NCI-H526 treated with DMSO at 0.1 percent for 48 hours (cell line): ENCODE measurements around the gene PTPRD.
"Not testable (repeated sequence)": the region's sequence is repeated elsewhere in the genome, so short reads cannot be mapped to it uniquely, and the experiment has no call there.

Experiments used
- DNase-seq: peaks from one replicate; lab custom pipeline; 2025; lab: John Stamatoyannopoulos, UW

Gene PTPRD

DNA sequence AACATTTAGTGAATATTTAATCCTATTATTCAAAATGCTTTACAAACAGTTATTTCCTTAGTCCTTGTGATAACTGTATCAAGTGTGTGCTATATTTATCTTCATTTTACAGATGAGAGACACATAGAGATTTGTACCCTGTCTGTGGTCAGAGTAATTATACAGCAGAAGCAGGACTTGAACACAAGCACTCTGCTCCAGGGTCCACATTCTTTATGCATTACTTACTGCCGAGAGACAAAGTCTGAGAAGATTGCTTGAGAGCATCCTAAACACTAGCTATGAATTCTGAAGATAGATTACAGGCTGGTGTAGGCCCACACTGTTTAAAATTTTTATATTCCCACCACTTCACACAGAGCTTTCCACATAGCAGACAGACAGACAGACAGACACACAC, 1887.2 kb downstream of the PTPRD start:
- DNase-seq: no peak

DNA sequence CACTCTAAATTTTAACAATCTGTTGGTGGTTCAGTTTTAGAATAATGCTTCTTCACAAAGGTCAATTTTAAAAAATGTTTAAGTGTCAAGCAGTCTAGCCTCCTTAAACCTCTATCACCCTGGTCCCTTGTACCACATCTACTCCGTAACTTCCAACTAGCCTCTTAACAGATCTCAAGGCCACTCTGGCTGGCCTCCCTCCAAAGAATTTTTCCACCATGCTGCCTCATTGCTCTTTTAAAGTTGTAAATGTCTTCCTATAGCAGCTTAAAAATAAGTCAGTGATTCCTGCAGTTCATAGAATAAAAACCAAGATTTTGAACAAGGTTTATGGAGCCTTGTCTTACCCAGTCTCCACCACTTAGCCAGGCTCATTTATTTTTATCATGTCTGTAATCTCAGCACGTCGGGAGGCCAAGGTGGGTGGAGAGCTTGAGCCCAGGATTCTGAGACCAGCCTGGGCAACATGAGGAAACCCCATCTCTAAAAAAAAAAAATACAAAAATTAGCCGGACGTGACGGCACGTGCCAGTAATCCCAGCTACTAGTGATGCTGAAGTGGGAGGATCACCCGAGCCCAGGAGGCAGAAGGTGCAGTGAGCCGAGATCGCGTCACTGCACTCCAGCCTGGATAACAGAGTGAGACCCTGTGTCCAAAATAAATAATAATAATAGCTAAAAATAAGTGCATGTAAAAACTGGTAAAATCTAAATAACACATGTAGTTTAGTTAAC, 1888.4 kb downstream of the PTPRD start:
- DNase-seq: no peak

DNA sequence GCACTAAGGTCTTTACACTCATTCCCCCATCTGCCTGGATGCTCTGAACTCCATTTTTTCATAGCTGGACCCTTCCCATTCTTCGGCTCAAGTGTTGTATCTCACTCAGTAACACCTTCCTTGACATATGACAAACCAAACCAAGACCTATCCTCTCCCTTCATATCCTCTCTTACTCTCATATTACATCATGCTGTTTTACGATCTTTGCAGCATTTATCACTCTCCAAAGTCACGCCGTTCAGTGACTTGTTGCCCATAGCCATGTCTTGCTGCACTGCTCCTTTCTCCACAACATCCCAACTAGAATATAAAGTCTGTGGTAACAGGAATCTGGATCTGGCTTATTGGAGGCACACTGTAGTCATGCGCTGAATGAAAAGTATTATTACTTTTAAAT, 1889.6 kb downstream of the PTPRD start:
- no peak for DNase-seq

DNA sequence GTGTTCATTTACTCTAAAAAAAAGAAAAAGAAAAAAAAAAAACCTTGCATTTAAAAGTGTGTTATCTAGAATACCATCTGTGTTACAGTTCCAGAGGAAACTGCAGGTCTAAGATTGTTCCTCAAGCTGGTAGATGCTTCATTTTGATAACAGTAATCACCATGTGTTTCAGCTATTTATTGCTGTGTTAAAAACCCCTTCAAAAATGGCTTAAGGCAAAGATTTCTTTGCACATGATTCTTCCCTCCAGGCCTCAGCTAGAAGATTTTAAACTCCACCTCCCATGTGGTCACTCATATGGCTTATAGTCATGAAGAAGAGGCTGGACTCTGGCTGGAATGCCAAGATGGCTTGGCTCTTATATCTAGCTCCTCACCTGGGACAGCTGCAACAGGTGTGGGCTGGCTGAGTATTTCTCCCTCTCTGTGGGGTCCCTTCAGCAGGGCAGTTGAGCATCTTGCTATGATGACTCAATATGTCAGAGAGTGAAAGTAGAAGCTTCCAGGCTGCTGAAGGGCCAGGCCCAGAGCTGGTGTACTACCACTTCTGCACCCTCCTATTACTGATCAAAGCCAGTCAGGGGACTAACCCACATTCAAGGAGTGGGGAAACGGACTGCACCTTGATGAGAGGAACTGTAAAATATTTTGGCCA, 1892.8 kb downstream of the PTPRD start:
- no peak for DNase-seq

DNA sequence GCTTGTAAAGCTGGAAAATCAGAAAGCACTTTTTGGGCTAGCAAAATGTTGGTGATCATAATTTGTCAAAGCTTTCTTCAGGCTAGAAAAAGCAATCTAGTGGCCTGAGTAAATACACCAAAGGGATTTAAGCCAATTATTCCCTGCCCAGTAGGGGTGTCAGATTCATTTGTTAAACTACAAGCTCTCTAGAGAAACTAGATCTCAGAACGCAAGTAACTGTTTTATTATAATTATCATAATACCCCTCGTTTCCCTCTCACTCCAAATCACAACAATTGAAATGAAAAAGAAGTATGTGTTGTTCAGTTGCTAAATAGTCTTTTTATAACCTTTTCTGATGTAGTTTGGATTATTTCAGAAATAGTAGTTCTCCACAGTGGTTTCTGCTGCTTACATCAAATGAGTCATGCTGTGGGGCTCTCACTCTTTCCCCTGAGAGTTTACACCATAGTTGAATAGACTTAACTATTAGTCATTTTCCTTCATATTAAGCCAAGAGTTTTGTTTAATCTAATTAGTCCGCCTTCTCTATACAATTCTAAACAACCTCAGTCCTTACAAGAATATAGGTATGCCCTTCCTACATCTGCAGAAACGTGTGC, 1894.6 kb downstream of the PTPRD start:
- no peak for DNase-seq

DNA sequence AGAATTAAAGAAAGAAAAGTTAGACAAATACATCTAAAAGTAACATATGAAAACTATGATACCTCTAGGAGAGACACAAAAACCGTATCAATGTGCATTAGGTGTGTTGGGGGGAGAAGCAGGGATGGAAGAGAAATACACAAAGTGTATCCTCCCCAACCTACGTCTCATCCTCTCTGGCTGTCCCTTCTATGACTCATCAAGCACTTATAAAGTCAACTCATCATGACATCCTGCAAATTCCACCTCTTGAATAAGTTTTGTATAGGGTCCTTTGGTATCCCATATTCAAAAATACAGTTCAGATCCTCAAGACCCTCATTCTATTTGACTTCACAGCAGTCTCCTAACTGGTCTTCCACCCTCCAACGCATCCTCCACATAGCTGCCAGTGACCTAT, 1895.7 kb downstream of the PTPRD start:
- DNase-seq: no peak

DNA sequence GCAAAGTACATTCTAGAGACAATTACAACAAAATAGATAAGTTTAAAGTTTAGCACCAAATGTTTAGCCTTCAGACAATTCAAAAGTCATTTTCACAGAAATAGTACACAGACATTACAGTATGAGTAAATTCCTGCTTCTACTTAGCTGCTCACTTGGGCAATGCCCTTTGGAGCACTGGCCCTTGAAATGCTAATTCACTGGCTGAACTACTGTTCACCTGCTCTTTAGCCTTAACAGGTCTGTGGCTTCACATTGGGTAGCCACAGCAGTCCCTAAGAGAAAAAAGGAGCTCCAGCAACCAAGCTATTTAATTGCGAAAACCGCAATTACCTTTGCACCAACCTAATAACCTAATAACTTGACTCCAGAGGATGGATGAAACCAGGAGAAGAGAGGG, 1897.0 kb downstream of the PTPRD start:
- DNase-seq: no peak

GRCh38 chr9:8713811-8714165, 1899.0 kb downstream of the PTPRD start:
- DNase-seq: no peak

DNA sequence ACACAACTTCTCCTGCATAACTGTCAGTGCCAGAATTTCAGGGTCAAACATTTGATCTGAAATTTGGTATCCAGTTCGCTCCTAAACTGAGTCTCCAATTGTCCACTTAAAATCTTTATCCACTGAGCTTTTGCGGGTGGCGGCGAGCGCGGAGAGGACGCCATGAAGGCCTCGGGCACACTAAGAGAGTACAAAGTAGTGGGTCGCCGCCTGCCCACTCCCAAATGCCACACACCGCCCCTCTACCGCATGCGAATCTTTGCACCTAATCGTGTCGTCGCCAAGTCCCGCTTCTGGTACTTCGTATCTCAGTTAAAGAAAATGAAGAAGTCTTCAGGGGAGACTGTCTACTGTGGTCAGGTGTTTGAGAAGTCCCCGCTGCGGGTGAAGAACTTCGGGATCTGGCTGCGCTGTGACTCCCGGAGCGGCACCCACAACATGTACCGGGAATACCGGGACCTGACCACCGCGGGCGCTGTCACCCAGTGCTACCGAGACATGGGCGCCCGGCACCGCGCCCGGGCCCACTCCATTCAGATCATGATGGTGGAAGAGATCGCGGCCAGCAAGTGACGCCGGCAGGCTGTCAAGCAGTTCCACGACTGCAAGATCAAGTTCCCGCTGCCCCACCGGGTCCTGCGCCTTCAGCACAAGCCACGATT, 1899.5 kb downstream of the PTPRD start:
- DNase-seq: no peak

DNA sequence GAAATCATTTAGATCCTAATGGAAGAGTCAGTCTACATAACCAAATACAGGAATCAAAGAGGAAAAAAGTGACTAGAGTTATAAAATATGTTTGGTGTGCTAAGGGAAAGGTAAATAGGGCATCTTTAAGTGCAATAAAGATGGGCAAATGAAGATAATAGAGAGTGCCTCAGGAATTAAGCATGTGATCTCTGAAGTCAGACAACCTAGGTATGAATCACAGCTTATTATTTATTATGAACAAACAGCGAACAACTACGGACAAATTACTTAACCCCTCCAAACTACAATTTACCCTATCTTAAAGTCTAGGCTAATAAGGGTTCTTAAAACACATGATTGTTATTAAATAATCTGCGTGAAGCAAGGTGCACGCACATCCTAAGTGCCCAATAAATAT, 1903.1 kb downstream of the PTPRD start:
- no peak for DNase-seq

DNA sequence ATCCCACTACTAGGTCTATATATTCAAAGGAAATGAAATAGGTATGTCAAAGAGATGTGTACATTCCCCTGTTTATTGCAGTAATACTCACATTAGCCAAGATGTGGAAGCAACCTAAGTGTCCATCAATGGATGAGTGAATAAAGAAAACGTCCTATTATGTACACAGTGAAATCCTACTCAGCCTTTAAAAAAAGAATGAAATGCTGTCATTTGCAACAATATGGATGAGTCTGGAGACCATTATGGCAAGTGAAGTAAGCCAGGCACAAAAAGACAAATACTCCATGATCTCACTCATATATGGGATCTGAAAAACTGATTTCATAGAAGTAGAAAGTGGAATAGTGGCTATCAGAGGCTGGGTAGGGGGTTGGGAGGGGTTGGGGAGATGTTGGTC, 1904.1 kb downstream of the PTPRD start:
- DNase-seq: no peak

DNA sequence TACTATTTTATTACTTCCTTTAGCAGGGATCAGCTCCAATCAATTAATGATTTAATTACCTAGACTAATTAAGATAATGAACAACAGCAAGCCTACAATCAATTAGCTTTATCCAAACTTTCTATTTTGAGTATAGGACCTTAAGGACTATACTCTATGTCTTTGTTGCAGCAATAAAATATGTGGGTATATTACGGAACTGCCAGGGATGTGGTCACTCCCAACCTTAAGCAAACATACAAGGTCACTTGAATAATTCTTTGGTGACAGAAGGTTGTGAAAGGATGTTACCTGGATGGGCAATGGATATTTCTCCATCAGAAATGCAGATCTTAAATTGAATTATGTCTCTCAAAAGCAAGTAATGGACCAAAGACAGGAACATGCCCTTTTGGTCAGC, 1905.8 kb downstream of the PTPRD start:
- no peak for DNase-seq

DNA sequence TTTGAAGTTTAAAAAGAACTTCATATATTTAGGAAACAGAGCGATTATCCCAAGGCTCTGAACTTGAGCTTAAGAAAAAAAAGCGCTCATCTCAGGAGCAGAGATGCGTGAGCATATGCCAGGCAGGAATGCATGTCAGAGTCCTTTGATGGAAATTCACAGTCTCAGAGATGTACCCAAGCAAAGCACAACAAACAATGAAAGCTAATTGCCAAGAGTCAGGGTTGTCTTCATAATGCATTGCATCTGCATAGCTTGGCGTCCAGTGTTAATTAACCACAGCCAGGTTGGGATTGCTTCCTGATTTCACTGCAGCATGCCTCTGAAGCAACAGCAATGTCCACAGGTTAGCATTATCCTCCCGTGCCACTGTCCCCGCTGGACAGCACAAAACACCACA, 1906.3 kb downstream of the PTPRD start:
- DNase-seq: no peak

- no peak for DNase-seq
These were observed 1906.9 kb downstream of the PTPRD start for GRCh38 chr9:8705861-8706260.

DNA sequence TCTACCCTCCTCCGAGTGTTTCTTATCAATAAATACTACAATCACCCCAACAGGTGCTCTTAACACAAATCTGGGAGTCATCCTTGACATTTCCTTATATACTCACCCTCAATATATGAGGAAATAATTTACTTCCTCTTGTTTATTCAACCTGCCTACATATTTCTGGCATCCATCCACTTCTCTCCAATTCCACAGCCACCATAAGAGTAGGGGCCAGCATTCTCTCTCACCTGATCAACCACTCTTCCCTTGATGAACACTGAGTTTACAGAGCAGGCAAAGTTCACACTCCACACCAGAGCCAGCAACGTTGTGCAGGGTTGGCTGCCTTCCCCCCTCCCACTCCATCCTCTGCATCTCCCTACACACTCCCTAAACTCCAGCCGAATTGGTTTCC, 1908.9 kb downstream of the PTPRD start:
- no peak for DNase-seq

DNA sequence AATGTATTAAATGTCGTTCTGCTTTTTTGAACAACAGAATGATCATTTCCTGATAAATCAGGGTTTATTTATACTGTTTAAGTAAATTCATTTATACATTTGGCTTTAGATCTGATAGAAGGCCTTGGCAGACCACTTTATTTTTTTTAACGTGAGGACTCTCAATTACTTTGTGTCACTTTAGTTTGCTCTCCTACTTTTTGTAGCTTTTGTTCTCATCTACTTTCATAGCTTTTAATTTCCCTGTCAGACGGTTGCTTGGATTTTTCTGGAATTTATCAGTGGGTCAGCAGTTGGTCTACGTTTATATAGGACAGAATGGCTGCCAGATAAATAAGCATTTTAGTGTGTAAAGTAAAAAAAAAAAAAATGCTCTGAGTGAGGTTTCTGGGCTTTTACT, 1910.9 kb downstream of the PTPRD start:
- no peak for DNase-seq

DNA sequence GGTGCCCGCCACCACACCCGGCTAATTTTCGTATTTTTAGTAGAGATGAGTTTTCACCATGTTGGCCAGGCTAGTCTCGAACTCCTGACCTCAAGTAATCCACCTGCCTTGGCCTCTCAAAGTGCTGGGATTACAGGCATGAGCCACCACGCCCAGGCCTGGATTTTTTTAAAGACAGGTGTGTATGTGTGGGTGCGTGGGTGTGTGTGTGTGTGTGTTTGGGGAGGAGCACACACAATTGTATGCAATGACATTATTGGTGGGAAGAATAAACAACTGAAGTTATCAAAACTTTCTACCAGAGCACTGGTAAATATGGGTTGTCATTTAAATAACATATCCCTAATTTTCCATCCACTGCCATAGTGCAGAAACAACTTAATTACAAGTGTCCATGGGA, 1915.2 kb downstream of the PTPRD start:
- DNase-seq: not testable (repeated sequence)

DNA sequence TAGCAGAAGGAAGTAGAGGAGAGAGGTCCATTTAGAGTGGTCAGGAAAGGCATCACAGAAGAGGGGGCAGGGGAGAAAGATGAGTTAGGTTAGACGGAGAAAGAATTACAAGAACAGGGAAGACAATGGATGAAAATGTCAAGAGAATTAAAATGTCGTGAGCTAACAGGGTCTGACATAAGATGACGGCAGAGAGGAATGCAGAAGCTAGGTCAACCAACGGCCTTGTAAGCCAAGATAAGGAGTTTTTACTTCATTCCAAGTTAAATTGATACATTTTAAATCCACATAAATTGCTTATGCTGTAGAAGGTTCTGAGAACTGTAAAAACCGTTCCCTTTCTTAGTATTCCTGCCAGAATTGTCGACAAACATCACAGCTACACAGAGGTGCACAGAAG, 1916.3 kb downstream of the PTPRD start:
- DNase-seq: no peak

GRCh38 chr9:8694983-8695588, 1917.7 kb downstream of the PTPRD start:
- DNase-seq: no peak

DNA sequence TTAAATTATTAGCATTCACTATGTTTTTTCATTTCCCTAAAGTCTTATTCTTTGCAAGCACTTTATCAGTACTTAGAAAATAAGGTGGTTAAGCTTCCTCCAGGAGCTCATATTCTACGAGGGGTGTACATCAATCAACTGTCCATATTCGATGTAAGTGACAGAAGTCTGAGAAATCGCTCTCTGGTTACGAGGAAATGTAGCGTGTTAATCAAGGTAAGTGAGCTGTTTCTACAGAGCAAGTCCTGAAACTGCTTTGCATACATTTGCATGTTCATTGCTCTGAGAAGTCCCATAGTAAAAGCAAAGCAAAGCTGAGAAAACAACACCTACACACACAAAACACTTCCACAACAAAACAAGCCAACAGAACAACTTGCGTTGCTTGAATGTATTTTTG, 1919.3 kb downstream of the PTPRD start:
- peak; percentile 73 for DNase-seq

DNA sequence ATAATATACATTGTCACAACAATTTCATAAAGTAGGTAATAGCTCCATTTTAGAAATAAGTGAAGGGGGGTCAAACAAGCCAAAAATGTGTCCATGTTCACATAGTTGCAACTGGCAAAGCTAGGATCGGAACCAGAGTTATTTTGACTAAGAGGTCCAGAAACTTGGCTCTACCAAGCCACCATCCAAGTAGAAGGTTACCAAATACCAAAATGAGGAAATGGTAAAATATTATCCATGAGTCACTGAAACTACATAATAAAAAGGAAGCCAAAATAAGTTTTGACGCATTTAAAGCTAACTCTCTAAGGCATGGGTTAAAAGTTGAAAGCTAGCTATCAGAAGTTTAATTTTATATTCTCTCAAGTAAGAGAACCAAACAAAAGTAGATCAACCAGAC, 1926.3 kb downstream of the PTPRD start:
- DNase-seq: no peak

GRCh38 chr9:8685825-8686224, 1927.0 kb downstream of the PTPRD start:
- DNase-seq: no peak
